Keratinocyte (primary cell): Measurements from ENCODE around the gene SMU1. TPM values are rescaled to one million over a fixed set of nuclear protein-coding genes. Genes with fewer than 3 reads are reported as not detected.
"Not testable (repeated sequence)": the region's sequence is repeated elsewhere in the genome, so short reads cannot be mapped to it uniquely, and the experiment has no call there.

ENCODE experiments used
- DNase-seq: peaks from one replicate; pipeline ENCODE4 v3.0.0-alpha.2; 2011; ENCODE audit warnings: low read depth, missing footprints, low spot score
- FAIRE-seq: peaks from 2 replicates; lab custom pipeline; 2011; peaks lifted over from hg19 to GRCh38; lab: Jason Lieb, UNC
- H2AFZ ChIP-seq: 2 replicates; pipeline ENCODE4 v1.6.0; 2012; ENCODE audit warnings: low read length, control low read depth, inconsistent platforms; ENCODE audit not compliant: control insufficient read depth
- H3K27ac ChIP-seq: 2 replicates; pipeline ENCODE4 v1.5.1; 2011; ENCODE audit warnings: low read length; ENCODE audit not compliant: control insufficient read depth, insufficient read depth
- H3K27me3 ChIP-seq: 3 replicates; pipeline ENCODE4 v1.6.0; 2011; ENCODE audit warnings: low read length; ENCODE audit not compliant: control insufficient read depth, insufficient read depth; ENCODE audit errors: extremely low read depth
- H3K36me3 ChIP-seq, 2 experiments: 2 replicates in 1 of 2; 3 replicates in 1 of 2; pipeline ENCODE4 v1.5.1; 2011; ENCODE audit warnings: low read length in 2 of 2, mild to moderate bottlenecking in 1 of 2; ENCODE audit not compliant: control insufficient read depth in 2 of 2, insufficient read depth in 2 of 2; ENCODE audit errors: extremely low read depth in 1 of 2
- H3K4me1 ChIP-seq: 3 replicates; pipeline ENCODE4 v1.5.1; 2011; ENCODE audit warnings: low read length; ENCODE audit not compliant: control insufficient read depth, insufficient read depth; ENCODE audit errors: extremely low read depth
- H3K4me2 ChIP-seq: 3 replicates; pipeline ENCODE4 v1.6.0; 2011; ENCODE audit warnings: low read depth, low read length; ENCODE audit not compliant: control insufficient read depth, insufficient read depth; ENCODE audit errors: extremely low read depth
- H3K4me3 ChIP-seq, 3 experiments: fragments of 200-600 bp in 1 of 3; sonication (generic) in 1 of 3; 2 replicates in 2 of 3; 3 replicates in 1 of 3; pipeline ENCODE4 v1.5.1; 2011 to 2016; ENCODE audit warnings: low read length in 3 of 3, mild to moderate bottlenecking in 3 of 3, control low read depth in 2 of 3, inconsistent platforms in 1 of 3, low read depth in 1 of 3, mixed read lengths in 1 of 3, mixed run types in 1 of 3, moderate library complexity in 1 of 3; ENCODE audit not compliant: control insufficient read depth in 2 of 3, insufficient read depth in 2 of 3; ENCODE audit errors: extremely low read depth in 1 of 3
- H3K79me2 ChIP-seq: 2 replicates; pipeline ENCODE4 v1.6.0; 2012; ENCODE audit warnings: low read length; ENCODE audit not compliant: control insufficient read depth, insufficient read depth
- H3K9ac ChIP-seq: 3 replicates; pipeline ENCODE4 v1.6.0; 2011; ENCODE audit warnings: low read length; ENCODE audit not compliant: control insufficient read depth, insufficient read depth; ENCODE audit errors: extremely low read depth
- H3K9me1 ChIP-seq: 3 replicates; pipeline ENCODE4 v1.6.0; 2011; ENCODE audit warnings: low read length; ENCODE audit not compliant: control insufficient read depth, insufficient read depth; ENCODE audit errors: extremely low read depth
- H3K9me3 ChIP-seq: 2 replicates; pipeline ENCODE4 v1.5.1; 2012; ENCODE audit warnings: low read depth, low read length; ENCODE audit not compliant: control insufficient read depth
- H4K20me1 ChIP-seq: 3 replicates; pipeline ENCODE4 v1.6.0; 2011; ENCODE audit warnings: low read length; ENCODE audit not compliant: control insufficient read depth, insufficient read depth; ENCODE audit errors: extremely low read depth
- EZH2 ChIP-seq: IDR thresholded peaks from one replicate; pipeline ENCODE4 v1.6.1; 2012; ENCODE audit warnings: inconsistent platforms, mild to moderate bottlenecking, low read length, moderate library complexity
- dilution Hi-C: fragments of 300-500 bp; cut with MboI; formaldehyde crosslinking; loops from one replicate; pipeline ENCODE4 v1.7.0; 2020; ENCODE audit warnings: low sequenced_read_pairs; ENCODE audit not compliant: extremely low pct_ligation_motif_present
- polyA plus RNA-seq, 5 experiments: library from polyadenylated mRNA; depleted of rRNA in 3 of 5; stranded (reverse) in 3 of 5; stranded (forward) in 1 of 5; unstranded in 1 of 5; fragments of >200 nt; gene quantifications; 1 replicate in 1 of 5; 2 replicates in 3 of 5; 3 replicates in 1 of 5; pipeline versions ENCODE4 v1.2.1 to v1.2.3, GENCODE V29; 2011 to 2012; ENCODE audit warnings: missing spikeins in 2 of 5, low read depth in 1 of 5, low replicate concordance in 1 of 5
- TF ChIP-seq, protein P1 (sequence below), 3 experiments: IDR thresholded peaks in 1 of 3; conservative IDR thresholded peaks in 1 of 3; optimal IDR thresholded peaks in 1 of 3; 2 replicates in 2 of 3; 3 replicates in 1 of 3; pipeline versions ENCODE3 to v1.5.1; 2011; ENCODE audit warnings: low read length in 3 of 3, mild to moderate bottlenecking in 3 of 3, moderate library complexity in 2 of 3, control low read depth in 1 of 3, inconsistent platforms in 1 of 3; ENCODE audit not compliant: insufficient read depth in 2 of 3; ENCODE audit errors: extremely low read depth in 1 of 3

Gene SMU1
- polyA plus RNA-seq, 1 donor (not counting 4 experiments of a cell fraction or from before 2014, with no cell fraction given) = 20.3 TPM

DNA sequence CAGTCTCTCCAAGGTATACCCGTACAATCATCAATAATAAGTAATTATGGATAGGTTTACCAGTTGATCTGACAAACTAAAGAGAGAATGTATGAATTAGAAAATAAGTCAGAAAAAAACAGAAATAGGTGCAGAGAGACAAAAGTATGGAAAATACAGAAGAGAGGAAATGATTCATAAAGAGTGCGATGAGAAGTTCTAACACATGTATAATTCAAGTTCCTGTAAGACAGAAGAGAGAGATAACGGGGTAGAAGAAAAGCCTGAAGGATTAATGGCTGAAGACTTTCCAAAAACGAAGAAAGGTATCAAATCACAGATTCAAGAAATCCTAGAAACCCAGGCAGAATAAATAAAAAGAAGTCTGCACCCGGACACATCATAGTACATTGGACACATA, 16.2 kb upstream of the SMU1 start:
- Histone ChIP-seq H3K27ac (no peak overlapping the region), H3K9me1 (no peaks in the 10 kb centered on the region), H3K4me2 (no peak overlapping the region), H3K36me3 (no peaks in the 10 kb centered on the region), H2AFZ (no peak overlapping the region), H3K4me3 (no peak overlapping the region), H4K20me1 (no peaks in the 10 kb centered on the region), H3K4me1 (no peaks in the 10 kb centered on the region), H3K79me2 (no peaks in the 10 kb centered on the region), H3K27me3 (no peaks in the 10 kb centered on the region), H3K9ac (no peak overlapping the region), H3K9me3 (no peaks in the 10 kb centered on the region)
- dilution Hi-C loops = no loop called here
- FAIRE-seq (peak; percentile 59), DNase-seq (no peak)
- TF ChIP-seq, protein P1, sequence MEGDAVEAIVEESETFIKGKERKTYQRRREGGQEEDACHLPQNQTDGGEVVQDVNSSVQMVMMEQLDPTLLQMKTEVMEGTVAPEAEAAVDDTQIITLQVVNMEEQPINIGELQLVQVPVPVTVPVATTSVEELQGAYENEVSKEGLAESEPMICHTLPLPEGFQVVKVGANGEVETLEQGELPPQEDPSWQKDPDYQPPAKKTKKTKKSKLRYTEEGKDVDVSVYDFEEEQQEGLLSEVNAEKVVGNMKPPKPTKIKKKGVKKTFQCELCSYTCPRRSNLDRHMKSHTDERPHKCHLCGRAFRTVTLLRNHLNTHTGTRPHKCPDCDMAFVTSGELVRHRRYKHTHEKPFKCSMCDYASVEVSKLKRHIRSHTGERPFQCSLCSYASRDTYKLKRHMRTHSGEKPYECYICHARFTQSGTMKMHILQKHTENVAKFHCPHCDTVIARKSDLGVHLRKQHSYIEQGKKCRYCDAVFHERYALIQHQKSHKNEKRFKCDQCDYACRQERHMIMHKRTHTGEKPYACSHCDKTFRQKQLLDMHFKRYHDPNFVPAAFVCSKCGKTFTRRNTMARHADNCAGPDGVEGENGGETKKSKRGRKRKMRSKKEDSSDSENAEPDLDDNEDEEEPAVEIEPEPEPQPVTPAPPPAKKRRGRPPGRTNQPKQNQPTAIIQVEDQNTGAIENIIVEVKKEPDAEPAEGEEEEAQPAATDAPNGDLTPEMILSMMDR (optimal IDR thresholded peaks at IDR 0.05 in 1 of 3, IDR thresholded peaks at IDR 0.05 in 1 of 3, conservative IDR thresholded peaks at IDR 0.05 in 1 of 3; ENCODE audit: extremely low read depth in 1 of 3, insufficient read depth in 2 of 3, low read length in 3 of 3) = no peak
- no peak for TF ChIP-seq EZH2

DNA sequence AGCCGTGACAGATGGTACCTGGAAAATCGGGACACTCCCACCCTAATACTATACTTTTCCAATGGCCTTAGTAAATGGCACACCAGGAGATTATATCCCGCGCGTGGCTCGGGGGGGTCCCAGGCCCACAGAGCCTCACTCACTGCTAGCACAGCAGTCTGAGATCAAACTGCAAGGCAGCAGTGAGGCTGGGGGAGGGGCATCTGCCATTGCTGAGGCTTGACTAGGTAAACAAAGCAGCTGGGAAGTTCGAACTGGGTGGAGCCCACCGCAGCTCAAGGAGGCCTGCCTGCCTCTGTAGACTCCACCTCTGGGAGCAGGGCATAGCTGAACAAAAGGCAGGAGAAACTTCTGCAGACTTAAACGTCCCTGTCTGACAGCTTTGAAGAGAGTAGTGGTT, 9.2 kb upstream of the SMU1 start:
- H3K4me1 ChIP-seq, dilution Hi-C loops, H3K9me3 ChIP-seq, H2AFZ ChIP-seq, H3K4me3 ChIP-seq, FAIRE-seq, H3K27ac ChIP-seq, H3K4me2 ChIP-seq, H3K27me3 ChIP-seq, H3K36me3 ChIP-seq, H4K20me1 ChIP-seq, H3K9me1 ChIP-seq, DNase-seq, H3K9ac ChIP-seq, H3K79me2 ChIP-seq: not testable (repeated sequence)
